ENCODE results near the gene INTS14.

GRCh38 chr15:65558336-65558735 lies 52.6 kb downstream of the INTS14 start:
- no peak for TF ChIP-seq POLR2A (IDR thresholded peaks at IDR 0.05)
- no peak for TF ChIP-seq CTCF (IDR thresholded peaks at IDR 0.05)

All from thyroid gland (tissue), 4 donors.